GM12875 (cell line): Measurements from ENCODE around the gene SMAD7.

Experiments
- H3K4me3 ChIP-seq: one replicate; pipeline ENCODE4 v1.5.1; 2011; ENCODE audit warnings: low read depth, low read length, control low read depth
- CTCF ChIP-seq: IDR thresholded peaks from 2 replicates; pipeline ENCODE4 v1.5.1; 2011; ENCODE audit warnings: low read depth, mild to moderate bottlenecking, control low read depth, inconsistent platforms, low read length, moderate library complexity, borderline replicate concordance; ENCODE audit not compliant: insufficient read depth

The SMAD7 gene

GRCh38 chr18:48963586-48964470 is 13.1 kb upstream of the SMAD7 start:
- no peak overlapping the region for H3K4me3 ChIP-seq
- TF ChIP-seq CTCF: no peak

- TF ChIP-seq CTCF: no peak
- H3K4me3 ChIP-seq: no peak overlapping the region
These were observed 12.3 kb upstream of the SMAD7 start for GRCh38 chr18:48962994-48963561.

GRCh38 chr18:48962252-48962993 is 11.7 kb upstream of the SMAD7 start:
- H3K4me3 ChIP-seq: no peak overlapping the region
- TF ChIP-seq CTCF: no peak

- no peak overlapping the region for H3K4me3 ChIP-seq
- TF ChIP-seq CTCF: no peak
These were observed 10.8 kb upstream of the SMAD7 start for GRCh38 chr18:48961547-48961946.

GRCh38 chr18:48959921-48960920 is 9.5 kb upstream of the SMAD7 start:
- TF ChIP-seq CTCF: no peak

GRCh38 chr18:48959551-48959920 is 8.8 kb upstream of the SMAD7 start:
- TF ChIP-seq CTCF: no peak
- no peak overlapping the region for H3K4me3 ChIP-seq

More at GRCh38 chr18:48959921-48960920, 9.5 kb upstream of the SMAD7 start:
- no peak overlapping the region for H3K4me3 ChIP-seq
